IMR-90 (cell line): ENCODE data around the gene SYMPK. TPM values are rescaled to one million over a fixed set of nuclear protein-coding genes. Genes with fewer than 3 reads are reported as not detected.

Source experiments
- CEBPB ChIP-seq: IDR thresholded peaks from 2 replicates; pipeline ENCODE4 v1.6.1; 2012; ENCODE audit warnings: low read depth, low read length, improper control_type of control experiment
- MXI1 ChIP-seq: IDR thresholded peaks from 2 replicates; pipeline ENCODE4 v1.6.1; 2012; ENCODE audit warnings: low read depth, mild to moderate bottlenecking, low read length, moderate library complexity, borderline replicate concordance
- RCOR1 ChIP-seq: IDR thresholded peaks from 2 replicates; pipeline ENCODE4 v1.6.1; 2012; ENCODE audit warnings: mild to moderate bottlenecking, low read length, improper control_type of control experiment; ENCODE audit not compliant: insufficient replicate concordance
- polyA plus RNA-seq, 3 experiments: library from polyadenylated mRNA; depleted of rRNA; stranded (reverse); fragments of >200 nt; gene quantifications; 2 replicates each; pipeline ENCODE4 v1.2.3, GENCODE V29; 2012; ENCODE audit warnings: low replicate concordance in 1 of 3
- total RNA-seq: library from RNA; depleted of rRNA; stranded (reverse); fragments of >200 nt; gene quantifications from 2 replicates; pipeline ENCODE4 v1.2.3, GENCODE V29; 2012

Gene SYMPK
- total and polyA plus RNA-seq, 2 of the 4 experiments (the other 2 are of a cell fraction), result 35.3 to 71.5 TPM

DNA sequence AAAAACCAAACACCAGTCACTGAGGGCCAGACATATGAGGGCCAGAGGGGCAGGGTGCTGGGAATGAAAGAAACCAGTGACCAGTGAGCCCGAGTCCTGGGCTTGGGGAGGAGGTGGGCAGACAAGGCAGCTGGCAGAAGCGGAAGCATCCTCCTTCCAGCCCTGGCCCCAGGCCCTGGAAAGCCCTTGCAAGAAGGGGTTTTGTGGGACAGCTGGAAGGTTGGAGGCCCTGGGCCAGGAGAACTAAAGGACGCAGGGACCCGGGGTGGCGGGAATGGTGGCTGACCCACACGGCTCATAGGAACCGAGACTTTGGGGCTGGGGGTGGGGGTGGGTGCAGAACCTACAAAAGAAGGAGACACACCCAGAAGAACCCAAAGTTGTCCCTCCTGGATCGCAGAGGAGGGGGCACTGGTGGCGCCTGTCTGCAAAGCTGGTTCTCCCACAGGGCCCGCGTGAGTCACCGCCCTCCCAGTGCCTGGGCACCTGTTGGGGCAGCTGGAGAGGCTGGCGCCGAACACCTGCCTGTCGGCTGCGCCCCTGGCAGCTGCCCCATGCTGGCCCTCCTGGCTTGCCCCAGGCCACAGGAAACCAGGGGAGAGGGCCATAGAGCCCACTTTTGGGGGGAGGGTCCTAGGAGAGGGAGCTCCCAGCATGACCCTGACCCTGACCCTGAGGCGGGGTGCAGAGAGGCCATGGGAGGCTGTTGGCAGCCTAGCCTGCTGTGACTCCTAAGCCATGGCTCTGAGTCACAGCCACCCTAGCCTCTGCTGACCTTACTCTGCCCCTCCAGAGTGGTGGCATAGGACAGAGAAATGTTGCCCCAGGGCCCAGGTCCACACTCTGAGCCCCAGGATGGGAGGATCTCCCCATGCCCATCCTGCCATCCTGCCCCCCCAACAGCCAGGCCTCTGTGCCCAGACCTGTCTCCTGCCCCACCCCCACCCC, 81.5 kb downstream of the SYMPK start (continued):
- TF ChIP-seq RCOR1, result no peak
- no peak for TF ChIP-seq MXI1
- TF ChIP-seq CEBPB, result no peak
